Neuronal stem cell (in vitro differentiated cells): ENCODE measurements around the gene GABARAPL2.
A peak's percentile ranks its signal among the peaks of the same experiment; 100 is the strongest.

ENCODE experiments used
- DNase-seq: peaks from one replicate; pipeline ENCODE4 v3.0.0-alpha.2; 2013; ENCODE audit warnings: low spot score
- H2AFZ ChIP-seq: one replicate; pipeline ENCODE4 v1.6.1; 2013; ENCODE audit warnings: mild to moderate bottlenecking, low read length, inconsistent platforms
- H2AK5ac ChIP-seq: 2 replicates; pipeline ENCODE4 v1.6.1; 2013; ENCODE audit warnings: low read depth, mild to moderate bottlenecking, inconsistent platforms, low read length, moderate library complexity, mixed read lengths
- H2BK120ac ChIP-seq: 2 replicates; pipeline ENCODE4 v1.6.1; 2013; ENCODE audit warnings: low read depth, mild to moderate bottlenecking, inconsistent platforms, low read length, moderate library complexity, mixed read lengths
- H2BK12ac ChIP-seq: one replicate; pipeline ENCODE4 v1.6.1; 2013; ENCODE audit warnings: low read length, inconsistent platforms
- H2BK15ac ChIP-seq: 2 replicates; pipeline ENCODE4 v1.6.1; 2013; ENCODE audit warnings: mild to moderate bottlenecking, low read length, inconsistent platforms, mixed read lengths
- H2BK5ac ChIP-seq: one replicate; pipeline ENCODE4 v1.6.1; 2013; ENCODE audit warnings: inconsistent platforms, mild to moderate bottlenecking, low read length, moderate library complexity
- H3K14ac ChIP-seq: one replicate; pipeline ENCODE4 v1.6.1; 2013; ENCODE audit warnings: low read length, inconsistent platforms
- H3K18ac ChIP-seq: 2 replicates; pipeline ENCODE4 v1.6.1; 2013; ENCODE audit warnings: low read length, inconsistent platforms
- H3K23ac ChIP-seq: 2 replicates; pipeline ENCODE4 v1.6.1; 2013; ENCODE audit warnings: low read depth, mild to moderate bottlenecking, mixed read lengths, low read length, inconsistent platforms; ENCODE audit not compliant: poor library complexity
- H3K27ac ChIP-seq: replicated peaks from 3 replicates; pipeline ENCODE4 v1.5.1; 2013; ENCODE audit warnings: low read length, inconsistent platforms
- H3K27me3 ChIP-seq, 3 experiments: 2 replicates each; pipeline ENCODE4 v1.6.1; 2013; ENCODE audit warnings: low read length in 3 of 3, mild to moderate bottlenecking in 2 of 3, inconsistent platforms in 1 of 3, low read depth in 1 of 3, mixed read lengths in 1 of 3, moderate library complexity in 1 of 3; ENCODE audit not compliant: control insufficient read depth in 3 of 3, insufficient read depth in 3 of 3
- H3K36me3 ChIP-seq, 2 donors: replicated peaks in 1 of 2; 2 replicates each; pipeline ENCODE4 v1.6.1; 2013; ENCODE audit warnings: low read length in 2 of 2; ENCODE audit not compliant: control insufficient read depth in 2 of 2, insufficient read depth in 2 of 2
- H3K4ac ChIP-seq: 2 replicates; pipeline ENCODE4 v1.6.1; 2013; ENCODE audit warnings: inconsistent platforms, mild to moderate bottlenecking, low read length, moderate library complexity
- H3K4me1 ChIP-seq, 2 donors: 1 replicate in 1 of 2; 2 replicates in 1 of 2; pipeline ENCODE4 v1.6.1; 2013; ENCODE audit warnings: low read length in 2 of 2, low read depth in 1 of 2; ENCODE audit not compliant: control insufficient read depth in 2 of 2, insufficient read depth in 1 of 2
- H3K4me2 ChIP-seq: one replicate; pipeline ENCODE4 v1.6.1; 2013; ENCODE audit warnings: mild to moderate bottlenecking, low read length, inconsistent platforms; ENCODE audit not compliant: insufficient read depth, poor library complexity, severe bottlenecking
- H3K4me3 ChIP-seq, 2 donors: 2 replicates each; pipeline ENCODE4 v1.5.1; 2013; ENCODE audit warnings: low read length in 2 of 2, mild to moderate bottlenecking in 2 of 2, inconsistent platforms in 1 of 2, moderate library complexity in 1 of 2
- H3K79me1 ChIP-seq: one replicate; pipeline ENCODE4 v1.6.1; 2013; ENCODE audit warnings: low read depth, mild to moderate bottlenecking, inconsistent platforms, low read length, moderate library complexity
- H3K9ac ChIP-seq: one replicate; pipeline ENCODE4 v1.6.1; 2013; ENCODE audit warnings: mild to moderate bottlenecking, low read depth, low read length, inconsistent platforms; ENCODE audit not compliant: poor library complexity
- H3K9me3 ChIP-seq, 2 donors: replicated peaks in 1 of 2; 2 replicates each; pipeline versions ENCODE3 to v1.6.1; 2013; ENCODE audit warnings: low read length in 2 of 2, mild to moderate bottlenecking in 2 of 2, inconsistent platforms in 1 of 2, low read depth in 1 of 2, mixed read lengths in 1 of 2, moderate library complexity in 1 of 2; ENCODE audit not compliant: control insufficient read depth in 2 of 2, insufficient read depth in 1 of 2
- H4K8ac ChIP-seq: one replicate; pipeline ENCODE4 v1.6.1; 2013; ENCODE audit warnings: low read depth, mild to moderate bottlenecking, inconsistent platforms, low read length, moderate library complexity
- H4K91ac ChIP-seq: one replicate; pipeline ENCODE4 v1.6.1; 2013; ENCODE audit warnings: low read length, low read depth, mild to moderate bottlenecking, inconsistent platforms; ENCODE audit not compliant: poor library complexity
- WGBS, 2 donors: extraction: QIAGEN DNeasy Blood & Tissue Kit; methylation state at CpG; one replicate each; pipeline ENCODE4 v1.1.7; 2013; ENCODE audit warnings: missing lambda C conversion rate in 2 of 2, mixed read lengths in 1 of 2; ENCODE audit not compliant: insufficient read length in 2 of 2, insufficient replicate concordance in 1 of 2; ENCODE audit errors: extremely low coverage in 2 of 2; 5-methylcytosine and 5-hydroxymethylcytosine counted together

The GABARAPL2 gene

GRCh38 chr16:75621170-75621477 lies 54.9 kb downstream of the GABARAPL2 start:
- H3K27me3 ChIP-seq: no peaks in the 10 kb centered on the region
- H3K4me3 ChIP-seq: no peak overlapping the region
- no peak overlapping the region for H3K4me2 ChIP-seq
- H2BK120ac ChIP-seq: no peak overlapping the region
- H3K4ac ChIP-seq: no peak overlapping the region
- H2BK12ac ChIP-seq: no peak overlapping the region
- no peak overlapping the region for H3K9ac ChIP-seq
- no peak overlapping the region for H3K23ac ChIP-seq
- H2AK5ac ChIP-seq: no peak overlapping the region
- no peaks in the 10 kb centered on the region for H3K9me3 ChIP-seq
- peaks cover 0 to 3% of the 10 kb centered on the region in 2 donors for H3K4me1 ChIP-seq
- no CpG with 5 or more reads among the region's 2 CpGs for WGBS, 2 donors
- H3K79me1 ChIP-seq: no peaks in the 10 kb centered on the region
- H2BK15ac ChIP-seq: no peak overlapping the region
- H2AFZ ChIP-seq: no peak overlapping the region
- H3K27ac ChIP-seq: no peak overlapping the region
- no peak overlapping the region for H4K8ac ChIP-seq
- no peak overlapping the region for H2BK5ac ChIP-seq
- H3K14ac ChIP-seq: no peak overlapping the region
- H3K18ac ChIP-seq: no peak overlapping the region
- peaks cover 14 to 57% of the 10 kb centered on the region in 2 donors for H3K36me3 ChIP-seq
- no peak overlapping the region for H4K91ac ChIP-seq
- DNase-seq: no peak

GRCh38 chr16:75622761-75623605 lies 56.8 kb downstream of the GABARAPL2 start, which contains the start of gene ADAT1:
TSS of gene ADAT1 (minus strand) at chr16:75623281. CDS start at chr16:75620799, 2,482 bp downstream.
- no CpG with 5 or more reads among the region's 62 CpGs for WGBS, 2 donors
- H3K23ac ChIP-seq: peak within 1 kb of the TSS; percentile 32
- peak within 1 kb of the TSS; percentile 75 for H3K4me2 ChIP-seq
- no peak within 1 kb of the TSS for H3K4ac ChIP-seq
- H3K36me3 ChIP-seq: peaks cover 27 to 57% of the 10 kb centered on the region in 2 donors
- H3K27ac ChIP-seq: peak within 1 kb of the TSS; percentile 69
- H2BK15ac ChIP-seq: no peak within 1 kb of the TSS
- H2BK120ac ChIP-seq: no peak within 1 kb of the TSS
- no peaks in the 10 kb centered on the region for H3K27me3 ChIP-seq
- H2AFZ ChIP-seq: peak within 1 kb of the TSS; percentile 89
- H3K4me3 ChIP-seq: peak within 1 kb of the TSS; percentile 69 to 93
- no peak within 1 kb of the TSS for H2AK5ac ChIP-seq
- H3K4me1 ChIP-seq: peaks cover 0 to 3% of the 10 kb centered on the region in 2 donors
- no peak within 1 kb of the TSS for H3K14ac ChIP-seq
- H4K91ac ChIP-seq: no peak within 1 kb of the TSS
- peak; percentile 99 for DNase-seq
- H3K79me1 ChIP-seq: no peaks in the 10 kb centered on the region
- no peaks in the 10 kb centered on the region for H3K9me3 ChIP-seq
- H3K18ac ChIP-seq: peak within 1 kb of the TSS; percentile 89
- H4K8ac ChIP-seq: no peak within 1 kb of the TSS
- H2BK12ac ChIP-seq: no peak within 1 kb of the TSS
- peak within 1 kb of the TSS; percentile 85 for H3K9ac ChIP-seq
- no peak within 1 kb of the TSS for H2BK5ac ChIP-seq

DNA sequence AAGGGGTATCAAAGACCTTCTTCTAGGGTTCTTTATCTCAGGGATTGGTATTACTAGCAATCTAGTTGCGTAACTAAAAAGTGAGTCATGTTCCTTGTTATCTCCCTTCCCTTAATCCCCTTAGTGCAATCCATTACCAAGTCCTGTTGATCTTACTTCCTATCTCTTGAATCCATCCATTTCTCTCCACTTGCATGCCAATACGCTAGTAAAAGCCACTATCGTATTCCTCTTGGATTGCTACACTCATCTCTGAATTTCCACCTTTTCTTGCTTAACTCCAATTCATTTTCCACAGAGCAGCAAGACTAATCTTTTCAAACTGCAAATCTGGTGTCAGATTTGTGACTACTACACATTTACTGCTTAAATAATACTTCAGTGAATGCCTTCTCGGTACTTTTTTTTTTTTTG lies 58.7 kb downstream of the GABARAPL2 start:
- Histone ChIP-seq H2AFZ (no peak overlapping the region), H3K9ac (no peak overlapping the region), H3K14ac (no peak overlapping the region), H3K18ac (no peak overlapping the region), H2BK15ac (no peak overlapping the region), H3K4ac (no peak overlapping the region), H2AK5ac (no peak overlapping the region), H4K91ac (no peak overlapping the region), H4K8ac (no peak overlapping the region), H3K36me3 (peaks cover 39 to 57% of the 10 kb centered on the region in 2 donors), H3K23ac (no peak overlapping the region), H2BK5ac (no peak overlapping the region), H3K4me2 (no peak overlapping the region), H3K4me1 (peaks cover 0 to 3% of the 10 kb centered on the region in 2 donors), H3K4me3 (no peak overlapping the region), H2BK12ac (no peak overlapping the region), H3K27ac (no peak overlapping the region), H2BK120ac (no peak overlapping the region), H3K27me3 (no peaks in the 10 kb centered on the region), H3K9me3 (no peaks in the 10 kb centered on the region), H3K79me1 (no peaks in the 10 kb centered on the region)
- no CpG with 5 or more reads among the region's 4 CpGs for WGBS, 2 donors
- DNase-seq: no peak

- Histone ChIP-seq H3K23ac (no peak overlapping the region), H3K14ac (no peak overlapping the region), H3K79me1 (no peaks in the 10 kb centered on the region), H2BK5ac (no peak overlapping the region), H3K27me3 (no peaks in the 10 kb centered on the region), H2BK120ac (no peak overlapping the region), H3K4ac (no peak overlapping the region), H3K9ac (no peak overlapping the region), H4K91ac (no peak overlapping the region), H2BK12ac (no peak overlapping the region), H3K4me1 (no peaks in the 10 kb centered on the region), H4K8ac (no peak overlapping the region), H3K4me2 (no peak overlapping the region), H3K4me3 (no peak overlapping the region), H2AK5ac (no peak overlapping the region), H3K36me3 (peaks cover 46 to 63% of the 10 kb centered on the region in 2 donors), H2BK15ac (no peak overlapping the region), H3K27ac (no peak overlapping the region), H2AFZ (no peak overlapping the region), H3K18ac (no peak overlapping the region), H3K9me3 (no peaks in the 10 kb centered on the region)
- DNase-seq: no peak
- no CpG with 5 or more reads among the region's 4 CpGs for WGBS, 2 donors
Measured at GRCh38 chr16:75626806-75627205, 60.6 kb downstream of the GABARAPL2 start.
